Choroid plexus epithelial cell (primary cell): ENCODE results near the gene CROCC2.
A peak's percentile ranks its signal among the peaks of the same experiment; 100 is the strongest.

Source experiments
- DNase-seq: peaks from one replicate; pipeline ENCODE4 v3.0.0-alpha.2; 2010; ENCODE audit warnings: low read depth
- H3K4me3 ChIP-seq: 2 replicates; pipeline ENCODE4 v1.5.1; 2011; ENCODE audit warnings: low read depth, mild to moderate bottlenecking, control low read depth, low read length, moderate library complexity
- TF ChIP-seq, protein P1 (sequence below): conservative IDR thresholded peaks from 2 replicates; pipeline ENCODE4 v1.5.1; 2011; ENCODE audit warnings: low read depth, mild to moderate bottlenecking, control low read depth, inconsistent platforms, low read length, moderate library complexity

Gene CROCC2

DNA sequence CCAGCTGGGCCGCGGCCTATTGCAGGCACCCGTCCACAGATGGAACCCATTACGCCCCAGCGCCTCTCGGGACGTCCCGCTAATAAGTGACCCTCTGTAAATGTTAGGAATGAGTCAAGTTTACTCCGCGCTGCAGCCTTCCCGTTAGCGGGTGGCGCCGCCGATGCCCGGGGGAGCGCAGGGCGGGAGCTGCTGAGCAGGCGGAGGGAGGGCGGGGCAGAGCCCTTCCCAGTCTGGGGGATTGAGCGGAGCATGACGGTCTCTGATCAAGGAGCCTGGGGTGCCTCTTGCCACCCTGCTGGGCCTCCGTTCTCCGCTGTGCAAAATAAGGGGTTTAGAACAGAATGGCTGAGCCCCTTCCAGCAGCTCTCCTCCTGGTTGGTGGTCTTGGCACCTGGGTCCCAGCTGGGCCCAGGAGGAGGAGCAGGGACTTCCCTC, 10.5 kb downstream of the CROCC2 start:
- no peak overlapping the region for H3K4me3 ChIP-seq
- peak; percentile 59 for DNase-seq
- TF ChIP-seq, protein P1, sequence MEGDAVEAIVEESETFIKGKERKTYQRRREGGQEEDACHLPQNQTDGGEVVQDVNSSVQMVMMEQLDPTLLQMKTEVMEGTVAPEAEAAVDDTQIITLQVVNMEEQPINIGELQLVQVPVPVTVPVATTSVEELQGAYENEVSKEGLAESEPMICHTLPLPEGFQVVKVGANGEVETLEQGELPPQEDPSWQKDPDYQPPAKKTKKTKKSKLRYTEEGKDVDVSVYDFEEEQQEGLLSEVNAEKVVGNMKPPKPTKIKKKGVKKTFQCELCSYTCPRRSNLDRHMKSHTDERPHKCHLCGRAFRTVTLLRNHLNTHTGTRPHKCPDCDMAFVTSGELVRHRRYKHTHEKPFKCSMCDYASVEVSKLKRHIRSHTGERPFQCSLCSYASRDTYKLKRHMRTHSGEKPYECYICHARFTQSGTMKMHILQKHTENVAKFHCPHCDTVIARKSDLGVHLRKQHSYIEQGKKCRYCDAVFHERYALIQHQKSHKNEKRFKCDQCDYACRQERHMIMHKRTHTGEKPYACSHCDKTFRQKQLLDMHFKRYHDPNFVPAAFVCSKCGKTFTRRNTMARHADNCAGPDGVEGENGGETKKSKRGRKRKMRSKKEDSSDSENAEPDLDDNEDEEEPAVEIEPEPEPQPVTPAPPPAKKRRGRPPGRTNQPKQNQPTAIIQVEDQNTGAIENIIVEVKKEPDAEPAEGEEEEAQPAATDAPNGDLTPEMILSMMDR = no peak

DNA sequence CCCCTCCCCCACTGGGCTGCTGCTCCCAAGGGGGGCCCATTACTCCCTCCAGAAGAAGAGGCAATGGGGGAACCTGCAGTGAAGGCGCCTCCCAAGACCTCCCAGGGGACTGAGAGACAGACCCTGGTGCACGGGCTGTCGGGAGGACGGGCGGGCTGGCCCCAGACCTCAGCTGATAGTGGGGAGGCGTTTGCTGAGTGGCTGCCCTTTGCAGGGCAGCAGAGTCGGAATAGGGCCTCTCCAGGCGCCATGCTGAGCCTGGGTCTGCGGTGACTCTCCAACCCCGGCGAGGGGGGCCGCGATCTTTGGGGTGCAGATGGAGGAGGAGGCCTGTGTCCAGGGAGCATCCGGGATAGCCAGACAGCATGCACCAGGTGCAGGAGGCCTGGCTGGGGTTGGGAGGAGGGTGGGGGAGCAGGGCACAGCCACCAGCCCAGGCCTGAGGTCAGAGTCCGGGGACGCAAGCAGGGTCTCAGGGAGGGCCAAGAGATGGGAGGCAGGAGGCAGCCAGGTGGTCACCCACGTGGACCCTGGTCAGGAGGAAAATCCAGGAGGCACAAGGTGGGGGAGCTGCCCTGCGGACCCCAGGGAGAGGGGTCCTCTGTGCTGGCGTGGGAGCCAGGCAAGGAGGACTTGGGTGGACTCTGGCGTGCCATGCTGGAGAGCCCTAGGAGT, 11.0 kb downstream of the CROCC2 start:
- no peak for DNase-seq
- no peak overlapping the region for H3K4me3 ChIP-seq
- TF ChIP-seq, protein P1 = no peak

DNA sequence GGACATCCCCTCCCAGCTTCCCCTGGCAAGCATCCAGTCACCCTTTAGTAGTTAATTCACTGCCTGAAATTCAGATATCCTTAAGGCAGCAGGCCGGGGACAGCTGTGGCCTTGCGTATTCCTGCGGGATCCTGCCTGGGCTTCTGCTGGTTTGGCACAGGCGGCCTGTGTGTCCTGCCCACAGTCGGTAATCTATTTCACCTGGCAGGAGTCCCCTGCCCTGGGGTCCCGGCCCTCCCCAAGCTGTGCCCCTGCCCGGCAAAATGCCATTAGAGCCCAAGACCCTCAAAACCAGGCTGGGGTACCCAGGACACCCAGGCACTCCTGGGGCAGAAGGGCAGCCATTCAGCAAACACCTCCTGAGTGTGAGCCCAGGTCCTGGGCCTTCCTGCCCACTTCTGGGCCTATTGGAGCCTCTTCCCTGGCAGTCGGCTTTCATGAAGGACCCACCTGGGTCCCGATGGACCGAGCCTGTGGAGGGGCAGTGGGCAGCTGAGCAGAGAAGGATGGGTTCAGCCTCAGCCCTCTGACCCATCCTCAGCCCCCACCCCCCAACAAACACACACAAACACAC, 11.6 kb downstream of the CROCC2 start:
- TF ChIP-seq, protein P1 = no peak
- DNase-seq = no peak
- H3K4me3 ChIP-seq = no peak overlapping the region

DNA sequence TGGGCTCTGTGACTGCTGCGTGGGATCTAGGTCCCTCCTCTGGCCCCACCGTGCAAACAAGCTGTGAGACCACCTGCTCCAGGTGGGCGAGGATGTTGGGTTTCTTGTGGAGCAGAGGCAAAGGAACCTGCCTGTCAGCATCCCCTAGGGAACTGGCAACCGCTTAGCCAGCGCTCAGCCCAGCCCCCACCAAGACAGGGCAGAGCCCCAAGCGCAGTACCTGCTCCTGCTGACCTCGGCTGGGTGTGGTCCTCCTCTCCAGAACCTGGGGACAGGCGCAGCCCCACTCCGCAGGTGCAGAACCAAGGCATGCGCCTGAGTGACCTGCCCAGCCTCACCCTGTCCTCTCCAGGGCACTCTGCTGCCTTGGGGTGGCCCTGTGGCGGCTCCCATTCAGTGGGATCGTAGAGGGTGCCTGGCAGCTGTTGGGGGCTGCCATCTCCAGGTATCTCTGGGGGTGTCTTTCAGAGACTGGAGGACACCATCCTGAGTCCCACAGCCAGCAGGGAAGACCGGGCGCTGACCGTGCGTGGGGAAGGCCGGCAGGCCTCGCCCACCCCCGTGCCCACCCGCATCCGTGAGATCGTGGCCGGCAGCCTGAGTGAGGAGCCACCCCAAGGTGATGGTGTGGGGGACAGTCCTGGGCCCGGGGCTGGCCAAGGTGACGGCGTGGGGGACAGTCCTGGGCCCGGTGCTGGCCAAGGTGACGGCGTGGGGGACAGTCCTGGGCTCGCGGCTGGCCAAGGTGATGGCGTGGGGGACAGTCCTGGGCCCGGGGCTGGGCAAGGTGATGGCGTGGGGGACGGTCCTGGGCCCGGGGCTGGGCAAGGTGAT, 12.3 kb downstream of the CROCC2 start:
- no peak overlapping the region for H3K4me3 ChIP-seq
- DNase-seq = no peak
- TF ChIP-seq, protein P1 = no peak

DNA sequence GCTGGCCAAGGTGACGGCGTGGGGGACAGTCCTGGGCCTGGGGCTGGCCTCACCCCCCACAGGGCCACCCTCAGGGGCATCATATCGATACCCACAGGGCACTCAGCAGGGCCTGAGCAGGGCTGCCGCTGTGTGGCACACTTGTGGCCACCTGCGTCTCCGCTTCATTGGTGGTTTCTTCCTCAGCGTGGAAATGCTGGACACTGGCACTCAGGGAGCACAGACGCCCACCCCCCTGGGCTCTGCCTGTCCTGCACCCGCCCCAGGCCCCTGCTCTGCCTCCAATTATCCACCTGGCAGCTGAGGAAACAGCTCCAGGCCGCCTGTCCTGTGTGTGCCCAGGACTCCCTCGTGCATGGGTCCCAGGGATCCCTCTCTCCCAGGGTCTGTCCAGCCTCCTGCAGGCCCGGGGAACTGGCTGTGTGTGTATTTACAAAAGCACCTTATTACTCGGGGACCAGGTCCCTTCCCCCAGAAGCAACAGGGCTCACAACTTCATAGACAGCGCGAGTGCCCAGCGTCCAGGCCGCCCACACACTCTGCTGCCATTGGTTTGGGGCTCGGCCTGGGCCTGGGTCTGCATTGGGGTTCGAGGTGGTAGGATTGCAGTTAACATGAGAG, 13.1 kb downstream of the CROCC2 start:
- TF ChIP-seq, protein P1 = no peak
- no peak overlapping the region for H3K4me3 ChIP-seq
- DNase-seq = no peak

DNA sequence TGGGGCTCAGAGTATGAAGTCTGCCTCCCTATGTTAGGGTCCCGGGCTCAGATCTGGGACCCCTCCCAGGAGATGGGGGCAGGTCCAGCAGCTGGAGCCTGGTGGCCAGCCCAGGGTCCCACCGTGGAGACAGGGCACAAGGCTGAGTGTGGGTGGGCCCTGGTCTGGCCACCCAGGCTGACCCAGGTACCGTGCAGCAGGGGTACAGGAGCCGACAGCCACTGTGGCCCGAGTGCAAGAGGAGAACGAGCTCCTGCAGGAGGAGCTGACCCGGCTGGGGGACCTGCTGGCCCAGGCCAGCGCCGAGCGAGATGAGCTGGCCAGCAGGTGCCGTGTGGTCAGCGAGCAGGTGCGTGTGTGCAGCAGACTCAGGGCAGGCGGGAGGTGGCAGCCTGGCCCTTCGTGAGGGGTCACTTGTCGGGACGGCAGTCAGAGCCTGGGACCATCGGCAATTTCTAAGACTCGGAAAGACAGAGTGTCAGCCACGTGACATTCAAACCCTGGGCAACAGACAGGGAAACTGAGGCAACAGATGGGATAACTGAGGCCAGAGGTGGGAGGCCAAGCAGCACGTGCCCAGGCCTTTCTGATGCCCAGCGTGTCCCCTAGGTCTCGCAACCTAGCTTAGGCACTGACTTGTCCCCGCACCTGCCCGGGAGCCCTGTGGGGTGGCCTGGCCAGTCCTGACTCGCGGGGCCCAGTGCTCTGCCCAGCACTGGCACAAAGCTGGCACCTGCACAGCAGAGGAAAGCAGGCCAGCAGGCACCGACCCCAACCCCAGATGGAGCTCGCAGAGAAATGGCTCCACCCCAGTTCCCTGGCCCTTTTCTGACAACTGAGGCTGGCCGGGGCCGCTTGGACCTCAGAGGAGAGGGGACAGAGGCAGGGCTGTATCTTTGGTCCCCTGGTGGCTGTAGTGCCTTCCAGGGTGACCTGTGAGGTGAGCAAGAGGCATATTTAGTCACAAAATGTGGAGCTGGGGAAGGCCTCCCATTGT, 13.9 kb downstream of the CROCC2 start:
- DNase-seq = no peak
- TF ChIP-seq, protein P1 = no peak
- no peak overlapping the region for H3K4me3 ChIP-seq
